Measurements from ENCODE around the gene TGM2.

Gene TGM2

DNA sequence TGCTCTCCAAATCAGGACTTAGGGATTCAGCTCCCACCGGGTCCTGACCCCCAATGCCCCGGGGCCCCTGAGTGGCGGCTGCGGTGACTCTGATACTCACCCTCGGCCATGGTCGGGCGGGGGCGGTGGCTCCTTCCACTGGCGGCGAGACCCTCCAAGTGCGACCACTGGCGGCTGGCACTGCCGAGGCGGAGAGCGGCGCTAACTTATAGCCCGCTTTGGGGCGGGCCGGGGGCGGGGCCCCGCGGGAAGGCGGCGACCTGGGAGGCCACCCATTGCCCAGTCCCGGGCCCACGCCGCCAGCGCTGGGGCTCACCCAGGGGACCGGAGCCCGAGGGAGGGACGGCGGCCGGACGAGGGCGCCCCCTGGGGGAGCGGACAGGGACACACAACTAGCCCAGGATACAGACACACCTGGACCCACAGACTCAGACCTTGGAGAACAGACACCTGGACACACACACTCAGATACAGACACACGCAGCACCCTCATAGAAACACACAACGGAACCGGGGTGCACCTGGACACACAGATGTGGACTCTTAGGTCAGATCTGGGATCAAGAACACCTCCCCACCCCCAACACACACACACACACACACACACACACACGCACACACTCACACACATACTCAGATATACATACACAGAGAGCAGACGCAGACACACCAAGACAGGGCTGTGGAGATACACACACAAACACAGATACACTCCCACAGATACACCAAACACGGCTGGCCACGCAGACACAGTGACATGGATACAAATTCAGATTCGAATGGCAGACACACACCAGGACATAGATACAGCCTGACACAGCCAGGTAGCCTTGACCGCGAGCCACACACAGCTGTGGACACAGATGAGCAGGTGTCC, at the start of gene TGM2:
Gene TGM2, minus strand, starts transcription at position 182 of the 877 bp plus-strand sequence. Its CDS starts 72 bp downstream, at position 110.
- DNase-seq (ENCODE audit: low spot score), result peak; percentile 57

DNA sequence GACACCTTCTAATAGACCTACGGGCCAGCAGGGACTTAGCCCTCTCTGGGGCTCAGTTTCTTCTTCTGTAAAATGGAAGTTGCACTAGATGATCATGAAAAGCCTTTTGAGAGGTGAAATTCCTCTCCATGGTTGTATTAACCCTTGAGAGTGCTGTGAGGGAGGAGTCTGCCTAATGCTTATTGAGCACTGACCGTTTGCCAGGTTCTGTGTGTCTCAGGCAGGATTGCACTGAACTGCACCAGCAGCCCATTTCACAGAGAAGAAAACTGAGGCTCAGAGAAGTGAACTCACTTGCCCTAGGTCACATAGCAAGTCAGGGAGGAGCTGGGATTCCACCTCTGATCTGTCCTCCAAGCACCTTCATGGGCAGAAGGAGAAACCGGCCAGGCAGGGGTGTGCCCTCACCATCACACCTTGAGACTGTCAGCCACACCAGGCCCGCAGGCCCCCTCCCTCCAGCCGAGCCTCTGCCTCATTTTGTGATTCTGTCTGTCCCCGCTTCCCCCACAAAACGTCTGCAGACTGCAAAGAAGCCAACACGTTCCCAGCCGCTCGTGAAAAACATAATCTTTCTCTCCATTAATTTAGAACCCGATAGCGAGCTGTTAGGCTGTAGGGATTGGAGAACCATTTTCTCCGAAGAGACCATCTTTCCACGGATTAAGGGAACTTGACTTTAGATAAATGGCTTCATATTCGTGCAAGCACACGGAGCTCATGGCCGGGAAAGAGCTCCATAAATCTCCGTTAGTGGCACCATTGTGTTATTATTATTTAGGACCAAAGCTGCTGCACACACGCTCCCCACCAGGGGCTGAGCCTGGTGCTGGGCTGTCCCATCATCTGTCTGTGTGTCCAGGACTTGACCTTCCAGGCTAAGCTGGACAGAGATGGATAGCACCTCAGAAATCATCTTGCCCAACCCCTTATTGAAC, 49.5 kb upstream of the TGM2 start:
- peak; percentile 35 for DNase-seq (ENCODE audit: low spot score)

- DNase-seq (ENCODE audit: low spot score), result no peak
These were observed 48.5 kb upstream of the TGM2 start for GRCh38 chr20:38213607-38213940.

DNA sequence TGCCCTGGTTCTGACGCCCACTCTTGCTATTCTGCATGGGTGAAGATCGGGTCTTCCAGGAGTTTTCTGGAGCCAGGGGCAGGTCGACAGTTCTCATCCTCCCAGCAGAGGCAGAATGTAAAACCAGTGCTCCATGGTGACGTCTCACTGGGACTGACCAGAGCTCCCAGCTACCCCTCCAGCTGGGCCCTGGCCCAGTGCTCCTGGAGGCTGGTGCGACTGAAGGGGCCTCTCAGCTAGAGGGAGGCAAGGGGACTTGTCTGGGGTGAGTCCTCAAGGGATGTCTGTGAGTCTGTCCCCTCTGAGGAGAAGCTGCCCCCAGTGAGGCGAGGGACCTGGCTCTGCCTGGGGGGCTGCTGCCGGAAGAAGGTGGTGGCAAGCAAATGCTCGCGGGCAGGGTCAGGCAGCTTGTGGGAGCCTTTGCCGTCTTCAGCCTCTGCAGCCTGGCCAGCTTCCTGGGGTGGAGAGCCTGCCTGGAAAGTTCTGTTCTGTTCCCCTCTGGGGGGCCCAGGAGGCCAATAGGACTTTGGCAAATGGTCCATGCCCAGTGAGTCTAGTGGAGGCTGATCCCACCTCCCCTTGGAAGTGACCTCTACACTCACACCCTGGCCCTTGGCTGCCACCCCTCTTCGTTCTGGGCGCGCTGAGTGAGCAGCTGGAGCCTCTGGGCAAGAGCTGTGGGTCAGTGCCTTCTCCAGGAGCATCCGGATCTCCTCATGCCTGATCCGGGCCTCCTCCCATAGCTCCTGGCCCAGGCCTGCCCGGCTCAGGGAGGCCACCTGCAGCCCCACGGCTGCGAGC, 47.9 kb upstream of the TGM2 start:
- no peak for DNase-seq (ENCODE audit: low spot score)

GRCh38 chr20:38211200-38212097, 46.4 kb upstream of the TGM2 start:
- no peak for DNase-seq (ENCODE audit: low spot score)

GRCh38 chr20:38210741-38211140, 45.7 kb upstream of the TGM2 start:
- DNase-seq (ENCODE audit: low spot score), result peak; percentile 34

DNA sequence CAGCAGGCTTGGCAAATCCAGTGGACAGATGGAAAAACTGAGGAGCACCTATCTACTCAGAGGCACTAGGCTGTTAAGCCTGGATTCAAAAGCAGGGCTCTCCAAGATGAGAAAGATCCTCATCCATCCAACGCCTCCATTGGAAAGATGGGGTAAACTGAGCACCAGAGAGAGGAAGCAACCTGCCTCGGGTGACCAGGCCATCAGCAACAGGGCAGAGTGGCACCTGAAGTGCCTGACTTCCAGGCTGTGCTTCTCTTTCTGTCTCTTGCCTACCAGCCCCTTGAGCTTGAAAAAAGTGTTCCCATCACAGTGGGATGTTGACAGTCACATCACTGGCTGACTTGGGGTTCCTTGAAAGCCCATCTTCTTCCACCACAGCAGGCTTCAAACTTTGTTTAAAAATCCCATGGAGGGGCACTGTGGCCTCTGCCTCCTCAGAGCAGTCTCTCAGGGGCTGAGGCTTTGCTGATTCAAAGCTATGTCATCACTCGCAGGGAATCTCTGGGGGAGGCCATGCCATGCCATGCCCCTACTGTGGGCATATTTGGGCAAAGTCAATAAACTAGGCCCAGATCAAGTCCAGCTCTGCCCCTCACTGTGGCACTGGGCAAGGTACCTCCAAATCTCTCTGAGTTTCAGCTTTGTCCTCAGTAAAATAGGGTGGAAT, 44.8 kb upstream of the TGM2 start:
- DNase-seq (ENCODE audit: low spot score), result no peak

DNA sequence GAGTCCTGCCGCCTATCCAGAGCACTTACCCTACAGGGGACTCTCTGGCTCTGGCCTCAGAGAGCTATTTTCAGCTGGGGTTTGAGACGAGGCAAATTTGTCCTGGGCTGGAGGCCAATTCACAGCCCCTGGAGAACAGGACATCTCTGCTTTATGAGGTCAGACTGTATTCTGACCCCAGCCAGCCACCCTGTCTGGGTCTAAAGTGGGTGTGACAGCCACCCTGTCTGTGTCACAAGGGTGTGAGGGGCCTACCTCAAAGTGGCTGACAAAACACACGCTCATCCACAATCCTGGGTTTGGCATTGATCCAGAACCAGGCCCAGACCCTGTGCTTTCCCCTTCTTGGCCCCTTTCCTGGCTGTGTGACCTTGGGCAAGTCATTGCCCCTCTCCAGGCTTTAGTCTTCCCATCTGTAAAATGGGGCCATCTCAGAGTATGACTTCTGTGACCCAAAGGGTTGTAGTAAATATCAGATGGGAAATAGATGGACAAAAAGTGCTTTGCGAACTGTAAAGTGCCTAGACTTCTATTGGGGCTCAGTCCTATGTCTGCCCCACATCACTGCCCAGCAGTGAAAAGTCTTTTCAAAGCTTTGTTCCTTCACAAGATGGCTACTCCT, 44.1 kb upstream of the TGM2 start:
- DNase-seq (ENCODE audit: low spot score), result no peak

DNA sequence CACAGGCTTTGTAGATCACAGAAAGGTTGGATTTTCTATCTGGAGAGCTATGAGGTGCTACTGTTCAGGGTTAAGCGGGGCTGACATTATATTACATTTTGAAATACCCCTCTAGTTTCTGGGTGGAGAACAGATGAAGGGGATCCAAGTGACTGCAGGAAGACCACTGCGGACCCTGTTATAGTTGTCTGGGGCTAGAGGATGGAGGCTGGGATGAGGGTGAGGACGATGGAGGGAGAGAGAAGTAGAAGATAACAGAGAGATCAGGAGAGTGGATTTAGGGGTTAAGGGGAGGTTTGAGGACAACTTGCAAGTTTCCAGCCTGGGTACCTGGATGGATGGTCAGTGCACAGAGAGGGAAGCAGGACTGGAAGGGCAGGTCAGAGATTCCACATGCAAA, 43.5 kb upstream of the TGM2 start:
- no peak for DNase-seq (ENCODE audit: low spot score)

DNA sequence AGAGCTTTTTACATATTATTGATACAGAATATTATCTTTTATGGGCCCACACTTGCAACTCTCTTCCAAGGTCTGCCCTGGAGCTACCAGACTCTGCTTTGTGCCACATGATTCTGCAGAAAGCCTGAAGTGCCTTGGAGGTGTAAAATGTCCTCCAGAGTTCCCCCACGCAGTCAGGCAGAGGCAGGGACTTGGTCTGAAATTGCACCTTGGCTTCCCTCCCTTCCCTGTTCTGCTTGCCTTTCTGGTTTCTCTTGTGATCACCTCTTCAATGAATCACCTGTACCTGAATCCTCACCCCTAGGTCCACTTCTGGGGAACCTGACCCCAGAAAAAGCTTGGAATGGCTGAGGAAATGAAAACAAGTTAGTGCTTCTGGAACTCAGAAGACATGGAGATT, 43.0 kb upstream of the TGM2 start:
- DNase-seq (ENCODE audit: low spot score), result no peak

- no peak for DNase-seq (ENCODE audit: low spot score)
These were observed 42.6 kb upstream of the TGM2 start for GRCh38 chr20:38207621-38208020.

- no peak for DNase-seq (ENCODE audit: low spot score)
These were observed 39.9 kb upstream of the TGM2 start for GRCh38 chr20:38205001-38205400.

DNA sequence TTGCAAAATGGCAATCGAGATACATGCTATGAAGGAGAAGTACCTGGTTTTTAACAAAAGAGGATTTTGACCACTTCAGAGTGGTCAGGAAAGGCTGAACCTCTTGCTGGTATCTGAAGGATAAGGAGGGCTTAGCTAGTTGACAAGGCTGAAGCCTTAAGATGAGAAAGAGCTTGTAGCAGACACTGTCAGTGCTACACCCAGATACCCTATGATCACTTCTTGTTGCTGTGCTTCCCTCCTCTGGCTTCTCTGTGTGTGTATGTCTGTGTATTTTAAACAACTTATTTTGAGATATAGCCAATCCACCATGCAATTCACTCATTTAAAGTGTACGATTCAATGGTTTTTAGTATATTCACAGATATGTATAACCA, 38.9 kb upstream of the TGM2 start:
- DNase-seq (ENCODE audit: low spot score), result no peak

DNA sequence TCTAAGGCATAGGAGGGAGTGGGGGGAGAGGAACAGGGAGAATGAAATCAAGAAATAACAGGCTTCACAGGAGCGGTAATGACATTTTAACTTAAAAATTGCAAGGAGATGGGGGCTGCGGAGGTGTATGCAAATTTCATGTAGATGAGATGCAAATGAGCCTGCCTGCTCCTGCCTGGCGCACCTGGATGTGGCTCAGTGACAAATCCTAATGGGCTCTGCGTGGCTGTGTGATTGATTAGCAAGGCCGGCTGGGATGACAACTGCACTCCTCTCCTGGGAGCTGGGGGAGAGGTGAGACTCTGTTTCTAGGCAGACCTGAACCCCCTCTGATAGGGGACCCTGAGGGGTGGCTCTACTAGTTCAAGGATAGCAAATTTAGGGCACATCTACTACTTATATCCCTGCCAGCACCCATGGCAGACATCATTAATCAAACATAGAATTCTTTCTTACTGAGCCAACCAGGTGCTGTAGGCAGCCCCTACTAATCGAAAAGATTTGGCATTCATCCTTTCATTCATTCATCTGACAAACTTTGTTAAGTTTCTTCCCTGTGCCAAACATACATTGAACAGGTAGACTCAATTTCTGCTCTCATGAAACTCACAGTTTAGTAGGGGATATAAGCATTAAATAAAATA, 38.4 kb upstream of the TGM2 start:
- DNase-seq (ENCODE audit: low spot score), result no peak

- DNase-seq (ENCODE audit: low spot score), result no peak
These were observed 37.9 kb upstream of the TGM2 start for GRCh38 chr20:38202982-38203293.

DNA sequence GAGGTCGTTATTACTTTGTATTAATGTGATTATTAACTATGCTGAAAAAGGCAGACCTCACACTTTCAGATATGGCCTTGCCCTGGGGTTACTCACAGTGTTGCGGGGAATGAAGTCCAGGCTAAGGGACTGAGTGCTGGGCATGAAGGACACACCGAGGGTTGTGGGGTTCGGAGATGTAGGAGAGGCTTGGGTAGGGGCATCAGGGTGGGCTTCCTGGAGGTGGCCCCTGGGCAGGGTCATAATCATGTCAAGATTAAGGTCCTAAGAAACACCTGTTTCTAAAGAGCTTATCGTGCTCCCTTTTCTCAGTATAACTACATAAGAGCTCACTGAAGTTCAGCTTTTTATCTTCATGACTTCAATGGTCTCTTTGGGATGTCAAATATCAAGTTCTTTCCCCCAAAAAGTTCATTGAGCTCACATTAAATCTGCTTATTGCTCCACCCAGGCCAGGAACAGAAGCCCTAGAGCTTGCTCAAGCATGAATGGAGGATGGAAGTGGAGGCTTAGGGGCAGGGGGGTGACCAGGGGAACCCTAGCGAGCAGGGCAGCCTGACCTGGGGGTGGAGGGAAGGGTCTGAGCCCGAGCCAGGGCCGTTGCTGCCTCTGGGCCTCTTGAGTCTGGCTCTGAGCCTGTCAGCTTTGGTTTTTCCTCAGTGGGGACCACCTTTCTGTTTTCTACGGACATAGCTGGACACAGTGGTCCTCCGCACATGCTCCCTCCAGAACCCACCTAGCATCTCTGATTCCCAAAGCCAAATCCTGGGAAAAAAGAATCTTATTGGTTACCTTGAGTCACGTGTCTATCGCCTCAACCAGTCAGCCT, 37.3 kb upstream of the TGM2 start:
- no peak for DNase-seq (ENCODE audit: low spot score)

GRCh38 chr20:38201356-38201755, 36.3 kb upstream of the TGM2 start:
- peak; percentile 70 for DNase-seq (ENCODE audit: low spot score)

GRCh38 chr20:38200646-38201045, 35.6 kb upstream of the TGM2 start:
- DNase-seq (ENCODE audit: low spot score), result no peak
